MM.1S (cell line): ENCODE results near the gene TMPRSS11D.

Experiments used
- DNase-seq: peaks from one replicate; pipeline ENCODE4 v3.0.0-alpha.2; 2015
- H2AFZ ChIP-seq: fragments of 300-600 bp; sonication (generic); 2 replicates; pipeline ENCODE4 v1.6.0; 2016; ENCODE audit warnings: antibody characterized with exemption, low read length
- H3F3A ChIP-seq: fragments of 300-600 bp; sonication (generic); 2 replicates; pipeline ENCODE4 v1.6.1; 2016; ENCODE audit warnings: mild to moderate bottlenecking, antibody characterized with exemption, low read length, moderate library complexity, mixed read lengths; ENCODE audit not compliant: insufficient read depth
- H3K27ac ChIP-seq: fragments of 300-600 bp; sonication (generic); 2 replicates; pipeline ENCODE4 v1.5.1; 2016; ENCODE audit warnings: mild to moderate bottlenecking, low read length
- H3K27me3 ChIP-seq: fragments of 300-600 bp; sonication (generic); replicated peaks from 2 replicates; pipeline ENCODE4 v1.6.0; 2016; ENCODE audit warnings: low read length; ENCODE audit not compliant: insufficient read depth
- H3K36me3 ChIP-seq: fragments of 300-600 bp; sonication (generic); replicated peaks from 2 replicates; pipeline ENCODE4 v1.6.1; 2016; ENCODE audit warnings: mild to moderate bottlenecking, low read length, mixed read lengths; ENCODE audit not compliant: insufficient read depth
- H3K4me1 ChIP-seq: fragments of 300-600 bp; sonication (generic); 2 replicates; pipeline ENCODE4 v1.6.1; 2016; ENCODE audit warnings: low read length, mixed read lengths
- H3K4me2 ChIP-seq: fragments of 300-600 bp; sonication (generic); 2 replicates; pipeline ENCODE4 v1.6.0; 2016; ENCODE audit warnings: low read depth, low read length
- H3K4me3 ChIP-seq: fragments of 300-600 bp; sonication (generic); 2 replicates; pipeline ENCODE4 v1.5.1; 2016; ENCODE audit warnings: low read length, mixed read lengths
- H3K79me2 ChIP-seq: fragments of 300-600 bp; sonication (generic); 2 replicates; pipeline ENCODE4 v1.6.1; 2016; ENCODE audit warnings: mixed run types, low read length, mixed read lengths
- H3K9ac ChIP-seq: fragments of 300-600 bp; sonication (generic); 2 replicates; pipeline ENCODE4 v1.6.1; 2016; ENCODE audit warnings: low read length, mixed read lengths
- H3K9me2 ChIP-seq: fragments of 300-600 bp; sonication (generic); replicated peaks from 2 replicates; pipeline ENCODE4 v1.6.1; 2016; ENCODE audit warnings: mild to moderate bottlenecking, low read length, mixed read lengths; ENCODE audit not compliant: insufficient read depth
- H3K9me3 ChIP-seq: fragments of 300-600 bp; sonication (generic); replicated peaks from 2 replicates; pipeline ENCODE4 v1.6.1; 2016; ENCODE audit warnings: mild to moderate bottlenecking, low read length, mixed read lengths; ENCODE audit not compliant: insufficient read depth
- H4K20me1 ChIP-seq: fragments of 300-600 bp; sonication (generic); 2 replicates; pipeline ENCODE4 v1.6.1; 2016; ENCODE audit warnings: mild to moderate bottlenecking, low read length, moderate library complexity, mixed read lengths; ENCODE audit not compliant: insufficient read depth
- EZH2 ChIP-seq: fragments of 300-600 bp; sonication (generic); optimal IDR thresholded peaks from 2 replicates; pipeline ENCODE3; 2017; ENCODE audit warnings: low read depth, mild to moderate bottlenecking, antibody characterized with exemption, low read length, mixed read lengths
- EZH2phosphoT487 ChIP-seq: fragments of 300-600 bp; sonication (generic); IDR thresholded peaks from 2 replicates; pipeline ENCODE4 v1.6.1; 2018; ENCODE audit warnings: antibody characterized with exemption, low read length
- TF ChIP-seq, protein P1 (sequence below): fragments of 300-600 bp; sonication (generic); IDR thresholded peaks from 2 replicates; pipeline ENCODE4 v1.5.1; 2016; ENCODE audit warnings: antibody characterized with exemption, low read length, mixed read lengths

Gene TMPRSS11D

DNA sequence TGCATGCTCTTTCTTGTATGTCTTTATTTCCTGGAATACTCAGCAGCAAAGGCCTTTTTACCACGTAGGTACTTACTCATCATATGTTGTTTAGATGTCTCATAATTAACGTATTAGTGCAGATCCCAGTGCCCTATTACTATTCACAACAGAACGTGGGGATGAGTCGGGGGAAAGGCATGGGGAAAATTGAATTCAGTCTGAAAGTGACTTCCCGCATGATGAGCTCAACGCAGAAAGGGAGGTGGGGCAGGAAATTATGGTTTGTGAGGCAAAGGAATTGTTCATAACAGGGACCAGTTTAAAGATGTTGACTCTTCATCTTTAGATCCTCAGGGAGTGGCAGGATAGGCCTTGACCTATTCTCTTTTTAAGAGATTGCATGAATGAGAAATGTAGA, 2.0 kb upstream of the TMPRSS11D start:
- H2AFZ ChIP-seq: no peak overlapping the region
- no peak overlapping the region for H3K27ac ChIP-seq

DNA sequence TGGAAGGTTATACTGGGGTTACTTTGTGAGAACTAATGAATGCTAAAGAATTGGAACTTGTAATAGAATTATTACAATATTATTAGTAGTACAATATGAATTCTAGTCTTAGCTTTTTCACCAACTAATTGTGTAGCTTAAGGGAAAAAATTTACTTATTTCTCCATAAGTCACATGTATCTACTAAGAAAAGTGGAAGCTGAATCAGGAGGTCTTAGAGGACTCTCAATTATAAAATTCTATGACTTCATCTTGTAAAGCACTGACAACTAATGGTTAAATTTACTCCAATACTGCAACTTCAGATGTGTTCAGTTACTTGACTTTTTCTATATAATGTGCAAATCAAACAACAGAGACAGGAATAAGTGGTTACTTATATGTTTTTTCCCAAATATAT, 899 bp upstream of the TMPRSS11D start:
- Histone ChIP-seq H4K20me1 (no peaks in the 10 kb centered on the region), H3K4me1 (no peaks in the 10 kb centered on the region), H3K4me3 (no peak overlapping the region), H3K27ac (no peak overlapping the region), H3F3A (no peaks in the 10 kb centered on the region), H3K9me2 (no peaks in the 10 kb centered on the region), H3K27me3 (no peaks in the 10 kb centered on the region), H2AFZ (no peak overlapping the region), H3K9me3 (no peaks in the 10 kb centered on the region), H3K9ac (no peak overlapping the region), H3K79me2 (no peaks in the 10 kb centered on the region), H3K4me2 (no peak overlapping the region), H3K36me3 (no peaks in the 10 kb centered on the region)
- TF ChIP-seq, protein P1, sequence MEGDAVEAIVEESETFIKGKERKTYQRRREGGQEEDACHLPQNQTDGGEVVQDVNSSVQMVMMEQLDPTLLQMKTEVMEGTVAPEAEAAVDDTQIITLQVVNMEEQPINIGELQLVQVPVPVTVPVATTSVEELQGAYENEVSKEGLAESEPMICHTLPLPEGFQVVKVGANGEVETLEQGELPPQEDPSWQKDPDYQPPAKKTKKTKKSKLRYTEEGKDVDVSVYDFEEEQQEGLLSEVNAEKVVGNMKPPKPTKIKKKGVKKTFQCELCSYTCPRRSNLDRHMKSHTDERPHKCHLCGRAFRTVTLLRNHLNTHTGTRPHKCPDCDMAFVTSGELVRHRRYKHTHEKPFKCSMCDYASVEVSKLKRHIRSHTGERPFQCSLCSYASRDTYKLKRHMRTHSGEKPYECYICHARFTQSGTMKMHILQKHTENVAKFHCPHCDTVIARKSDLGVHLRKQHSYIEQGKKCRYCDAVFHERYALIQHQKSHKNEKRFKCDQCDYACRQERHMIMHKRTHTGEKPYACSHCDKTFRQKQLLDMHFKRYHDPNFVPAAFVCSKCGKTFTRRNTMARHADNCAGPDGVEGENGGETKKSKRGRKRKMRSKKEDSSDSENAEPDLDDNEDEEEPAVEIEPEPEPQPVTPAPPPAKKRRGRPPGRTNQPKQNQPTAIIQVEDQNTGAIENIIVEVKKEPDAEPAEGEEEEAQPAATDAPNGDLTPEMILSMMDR: no peak
- TF ChIP-seq EZH2phosphoT487: no peak
- TF ChIP-seq EZH2: no peak
- DNase-seq: no peak

More for the DNA sequence above, 2.0 kb upstream of the TMPRSS11D start:
- Histone ChIP-seq H3K4me2 (no peak overlapping the region), H3K9me2 (no peaks in the 10 kb centered on the region), H4K20me1 (no peaks in the 10 kb centered on the region), H3F3A (no peaks in the 10 kb centered on the region), H3K27me3 (no peaks in the 10 kb centered on the region), H3K9me3 (no peaks in the 10 kb centered on the region), H3K36me3 (no peaks in the 10 kb centered on the region), H3K9ac (no peak overlapping the region), H3K4me3 (no peak overlapping the region), H3K4me1 (no peaks in the 10 kb centered on the region), H3K79me2 (no peaks in the 10 kb centered on the region)
- TF ChIP-seq EZH2: no peak
- TF ChIP-seq, protein P1: no peak
- no peak for TF ChIP-seq EZH2phosphoT487
- DNase-seq: no peak

DNA sequence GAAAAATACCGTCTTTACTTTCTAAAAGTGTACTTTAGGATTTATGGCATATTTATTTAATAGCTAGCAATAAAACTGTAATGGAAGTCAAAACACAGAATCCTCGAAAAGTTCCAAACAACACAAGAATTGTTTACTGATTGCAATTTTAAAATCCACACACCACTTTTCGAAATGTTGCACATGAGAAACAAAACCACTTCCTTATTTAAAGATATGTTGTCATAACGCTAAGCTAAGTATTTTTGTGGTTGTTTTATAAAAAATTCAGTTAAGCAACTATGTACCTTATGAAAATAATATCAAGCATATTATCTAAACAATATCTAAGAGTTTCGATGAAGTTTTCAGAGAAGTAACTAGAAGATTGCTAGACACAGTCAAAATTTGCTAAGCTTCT, 344 bp downstream of the TMPRSS11D start:
- no peak overlapping the region for H2AFZ ChIP-seq
- H3K4me3 ChIP-seq: no peak overlapping the region
- H3K4me2 ChIP-seq: no peak overlapping the region
- no peak overlapping the region for H3K9ac ChIP-seq
- H3K27me3 ChIP-seq: no peaks in the 10 kb centered on the region
- no peaks in the 10 kb centered on the region for H3K9me2 ChIP-seq
- H3K79me2 ChIP-seq: no peaks in the 10 kb centered on the region
- TF ChIP-seq, protein P1: no peak
- no peak for TF ChIP-seq EZH2
- TF ChIP-seq EZH2phosphoT487: no peak
- no peak for DNase-seq
- no peaks in the 10 kb centered on the region for H3K4me1 ChIP-seq
- no peak overlapping the region for H3K27ac ChIP-seq
- H3F3A ChIP-seq: no peaks in the 10 kb centered on the region
- H4K20me1 ChIP-seq: no peaks in the 10 kb centered on the region
- no peaks in the 10 kb centered on the region for H3K36me3 ChIP-seq
- H3K9me3 ChIP-seq: no peaks in the 10 kb centered on the region
